ENCODE data around the gene NT5E. TPM values are rescaled to one million over a fixed set of nuclear protein-coding genes. Genes with fewer than 3 reads are reported as not detected.

The NT5E gene
- total and polyA plus RNA-seq, 5 donors from 2014 or later = 0.62 to 13.7 (median 11.0) TPM

DNA sequence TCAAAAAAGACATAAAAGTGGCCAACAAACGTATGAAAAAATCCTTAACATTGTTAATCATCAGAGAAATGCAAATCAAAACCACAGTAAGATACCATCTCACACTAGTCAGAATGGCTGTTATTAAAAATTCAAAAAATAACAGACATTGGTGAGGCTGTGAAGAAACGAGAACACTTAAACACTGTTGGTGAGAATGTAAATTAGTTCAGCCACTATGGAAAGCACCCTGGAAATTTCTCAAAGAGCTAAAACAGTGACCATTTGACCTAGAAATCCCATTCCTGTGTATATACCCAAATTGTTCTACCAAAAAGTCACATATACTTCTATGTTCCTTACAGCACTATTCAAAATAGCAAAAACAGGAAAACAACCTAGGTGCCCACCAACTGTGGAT, 24.9 kb upstream of the NT5E start:
- H3K4me1 ChIP-seq (ENCODE audit: control insufficient read depth, insufficient read depth, low read length, poor library complexity, severe bottlenecking) = no peaks in the 10 kb centered on the region
- H3K4me3 ChIP-seq (ENCODE audit: low read depth, low read length) = no peak overlapping the region
- peaks cover 3% of the 10 kb centered on the region for H3K27me3 ChIP-seq (ENCODE audit: control insufficient read depth, insufficient read depth, low read length)
- peaks cover 0 to 22% (median 6%) of the 10 kb centered on the region in 7 donors for H3K9me3 Mint-ChIP-seq
- no peaks in the 10 kb centered on the region for H3K36me3 Mint-ChIP-seq
- H3K27me3 Mint-ChIP-seq = peaks cover 17% of the 10 kb centered on the region
- no peak overlapping the region for H3K27ac ChIP-seq (ENCODE audit: insufficient read depth, low read length, poor library complexity, severe bottlenecking)
- H3K4me3 Mint-ChIP-seq = no peak overlapping the region
- H3K36me3 ChIP-seq (ENCODE audit: control insufficient read depth, insufficient read depth, low read length) = no peaks in the 10 kb centered on the region
- H3K9me3 ChIP-seq (ENCODE audit: control insufficient read depth in 2 of 2, low read length in 2 of 2) = peaks cover 0 to 3% of the 10 kb centered on the region in 2 experiments
- DNase-seq = no peak
- H3K4me1 Mint-ChIP-seq = no peaks in the 10 kb centered on the region
- no peak for ATAC-seq (ENCODE audit: low read depth in 2 of 2)
- H3K27ac Mint-ChIP-seq = no peak overlapping the region

DNA sequence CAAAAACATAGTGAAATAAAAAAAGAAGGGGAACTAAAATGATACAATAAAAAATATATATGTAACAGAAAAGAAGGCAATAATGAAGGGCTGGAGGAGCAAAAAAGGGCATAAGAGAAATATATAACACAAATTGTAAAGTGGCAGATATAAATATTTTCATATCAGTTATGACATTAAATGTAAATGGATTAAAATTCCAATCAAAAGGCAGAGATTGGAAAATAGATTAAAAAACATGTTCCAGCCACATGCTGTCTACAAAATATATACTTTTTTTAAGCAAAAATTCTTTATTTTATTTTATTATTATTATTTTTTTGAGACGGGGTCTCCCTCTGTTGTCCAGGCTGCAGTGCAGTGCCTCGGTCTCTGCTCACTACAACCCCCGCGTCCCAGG, 23.9 kb upstream of the NT5E start:
- Mint-ChIP-seq H3K4me3 (no peak overlapping the region), H3K9me3 (peaks cover 0 to 22% (median 5%) of the 10 kb centered on the region in 7 donors), H3K36me3 (no peaks in the 10 kb centered on the region), H3K27ac (no peak overlapping the region), H3K4me1 (no peaks in the 10 kb centered on the region), H3K27me3 (peaks cover 10% of the 10 kb centered on the region)
- Histone ChIP-seq H3K9me3 (ENCODE audit: control insufficient read depth in 2 of 2, low read length in 2 of 2) (peaks cover 0 to 3% of the 10 kb centered on the region in 2 experiments), H3K27ac (ENCODE audit: insufficient read depth, low read length, poor library complexity, severe bottlenecking) (no peak overlapping the region), H3K27me3 (ENCODE audit: control insufficient read depth, insufficient read depth, low read length) (peaks cover 3% of the 10 kb centered on the region), H3K4me3 (ENCODE audit: low read depth, low read length) (no peak overlapping the region), H3K36me3 (ENCODE audit: control insufficient read depth, insufficient read depth, low read length) (no peaks in the 10 kb centered on the region), H3K4me1 (ENCODE audit: control insufficient read depth, insufficient read depth, low read length, poor library complexity, severe bottlenecking) (no peaks in the 10 kb centered on the region)
- ATAC-seq (ENCODE audit: low read depth in 2 of 2) (no peak), DNase-seq (no peak)

DNA sequence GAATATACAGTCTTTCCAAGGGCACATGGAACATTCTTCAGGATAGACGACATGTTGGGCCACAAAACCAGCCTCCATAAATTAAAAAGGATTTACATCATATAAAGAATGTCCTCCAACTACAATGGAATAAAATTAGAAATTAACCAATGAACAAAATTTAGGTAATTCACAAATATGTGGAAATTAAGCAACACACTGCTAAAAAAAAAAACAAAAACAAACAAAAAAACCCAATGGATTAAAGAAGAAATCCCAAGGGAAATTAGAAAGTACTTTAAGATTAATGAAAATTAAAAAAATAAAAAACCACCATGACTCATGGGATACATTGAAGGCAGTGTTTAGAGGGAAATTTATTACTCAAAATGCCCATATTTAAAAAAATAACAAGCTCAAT, 21.4 kb upstream of the NT5E start:
- Mint-ChIP-seq H3K4me3 (no peak overlapping the region), H3K27ac (no peak overlapping the region), H3K27me3 (peaks cover 10% of the 10 kb centered on the region), H3K9me3 (peaks cover 0 to 22% (median 5%) of the 10 kb centered on the region in 7 donors), H3K4me1 (no peaks in the 10 kb centered on the region), H3K36me3 (no peaks in the 10 kb centered on the region)
- Histone ChIP-seq H3K36me3 (ENCODE audit: control insufficient read depth, insufficient read depth, low read length) (no peaks in the 10 kb centered on the region), H3K4me1 (ENCODE audit: control insufficient read depth, insufficient read depth, low read length, poor library complexity, severe bottlenecking) (no peaks in the 10 kb centered on the region), H3K27me3 (ENCODE audit: control insufficient read depth, insufficient read depth, low read length) (no peaks in the 10 kb centered on the region), H3K4me3 (ENCODE audit: low read depth, low read length) (no peak overlapping the region), H3K9me3 (ENCODE audit: control insufficient read depth in 2 of 2, low read length in 2 of 2) (peaks cover 0 to 3% of the 10 kb centered on the region in 2 experiments), H3K27ac (ENCODE audit: insufficient read depth, low read length, poor library complexity, severe bottlenecking) (no peak overlapping the region)
- DNase-seq (no peak), ATAC-seq (ENCODE audit: low read depth in 2 of 2) (no peak)

DNA sequence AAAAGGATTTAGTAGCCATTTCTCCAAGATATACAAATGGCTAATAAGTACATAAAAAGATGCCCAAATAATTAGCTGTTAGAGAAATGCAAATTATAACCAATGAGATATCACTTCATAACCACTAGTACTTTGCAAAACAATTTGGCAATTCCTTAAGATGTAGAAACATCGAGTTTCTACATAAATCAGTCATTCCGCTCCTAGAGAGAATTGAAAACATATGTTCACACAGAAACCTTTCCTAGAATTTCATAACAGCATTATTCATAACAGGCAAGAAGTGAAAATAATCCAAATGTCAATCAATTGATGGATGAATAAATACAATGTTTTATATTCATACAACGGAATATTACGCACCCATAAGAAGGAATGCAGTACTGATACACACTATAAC, 20.5 kb upstream of the NT5E start:
- Mint-ChIP-seq H3K9me3 (peaks cover 0 to 22% (median 5%) of the 10 kb centered on the region in 7 donors), H3K36me3 (no peaks in the 10 kb centered on the region), H3K4me3 (no peak overlapping the region), H3K27ac (no peak overlapping the region), H3K4me1 (no peaks in the 10 kb centered on the region), H3K27me3 (peaks cover 10% of the 10 kb centered on the region)
- H3K4me1 ChIP-seq (ENCODE audit: control insufficient read depth, insufficient read depth, low read length, poor library complexity, severe bottlenecking) = no peaks in the 10 kb centered on the region
- no peak overlapping the region for H3K27ac ChIP-seq (ENCODE audit: insufficient read depth, low read length, poor library complexity, severe bottlenecking)
- H3K4me3 ChIP-seq (ENCODE audit: low read depth, low read length) = no peak overlapping the region
- no peaks in the 10 kb centered on the region for H3K27me3 ChIP-seq (ENCODE audit: control insufficient read depth, insufficient read depth, low read length)
- DNase-seq = no peak
- H3K36me3 ChIP-seq (ENCODE audit: control insufficient read depth, insufficient read depth, low read length) = no peaks in the 10 kb centered on the region
- ATAC-seq (ENCODE audit: low read depth in 2 of 2) = no peak
- H3K9me3 ChIP-seq (ENCODE audit: control insufficient read depth in 2 of 2, low read length in 2 of 2) = peaks cover 0 to 3% of the 10 kb centered on the region in 2 experiments

DNA sequence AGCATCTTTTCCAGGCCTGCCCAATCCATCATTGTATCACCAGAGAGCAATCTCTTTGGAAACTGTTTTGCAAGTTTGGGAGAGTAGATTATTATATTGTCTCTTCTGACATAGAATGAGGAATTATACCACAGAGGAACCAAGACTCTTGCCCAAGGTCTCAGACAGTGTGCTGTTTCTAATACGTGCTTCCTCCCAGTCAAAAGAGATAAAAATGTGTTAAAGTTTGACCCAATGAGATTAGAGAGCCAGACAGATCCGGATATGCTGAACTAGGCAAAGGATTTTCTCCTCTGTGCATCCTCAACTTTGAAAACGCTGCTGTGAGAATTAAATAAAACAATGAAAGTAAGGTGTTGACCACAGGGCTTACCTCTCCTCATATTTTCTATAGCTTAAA, 18.6 kb upstream of the NT5E start:
- H3K9me3 Mint-ChIP-seq = peaks cover 0 to 11% (median 3%) of the 10 kb centered on the region in 7 donors
- DNase-seq (no peak), ATAC-seq (ENCODE audit: low read depth in 2 of 2) (no peak)
- H3K27ac Mint-ChIP-seq = no peak overlapping the region
- no peak overlapping the region for H3K4me3 Mint-ChIP-seq
- H3K4me1 Mint-ChIP-seq = no peaks in the 10 kb centered on the region
- Histone ChIP-seq H3K36me3 (ENCODE audit: control insufficient read depth, insufficient read depth, low read length) (no peaks in the 10 kb centered on the region), H3K9me3 (ENCODE audit: control insufficient read depth in 2 of 2, low read length in 2 of 2) (peaks cover 0 to 3% of the 10 kb centered on the region in 2 experiments), H3K4me3 (ENCODE audit: low read depth, low read length) (no peak overlapping the region), H3K4me1 (ENCODE audit: control insufficient read depth, insufficient read depth, low read length, poor library complexity, severe bottlenecking) (no peaks in the 10 kb centered on the region), H3K27ac (ENCODE audit: insufficient read depth, low read length, poor library complexity, severe bottlenecking) (no peak overlapping the region), H3K27me3 (ENCODE audit: control insufficient read depth, insufficient read depth, low read length) (no peaks in the 10 kb centered on the region)
- no peaks in the 10 kb centered on the region for H3K36me3 Mint-ChIP-seq
- peaks cover 5% of the 10 kb centered on the region for H3K27me3 Mint-ChIP-seq

DNA sequence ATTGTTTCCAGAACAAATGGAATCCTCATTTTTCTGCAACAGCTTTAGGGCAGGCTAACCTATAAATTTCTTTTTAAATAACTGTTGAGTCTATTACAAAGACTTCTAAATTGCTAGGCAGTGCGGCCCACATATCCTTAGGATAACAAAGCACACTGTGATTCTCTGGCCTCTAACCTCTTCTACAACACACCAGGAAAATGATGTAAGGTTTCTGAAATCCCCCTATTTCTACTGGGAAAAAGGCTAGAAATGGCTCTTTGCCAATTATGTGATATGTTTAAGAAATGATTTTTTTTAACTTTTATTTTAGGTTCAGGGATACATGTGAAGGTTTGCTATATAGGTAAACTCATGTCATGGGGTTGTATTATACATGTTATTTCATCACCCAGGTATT, 17.3 kb upstream of the NT5E start:
- no peaks in the 10 kb centered on the region for H3K4me1 ChIP-seq (ENCODE audit: control insufficient read depth, insufficient read depth, low read length, poor library complexity, severe bottlenecking)
- H3K27ac Mint-ChIP-seq = no peak overlapping the region
- no peaks in the 10 kb centered on the region for H3K36me3 Mint-ChIP-seq
- no peaks in the 10 kb centered on the region for H3K9me3 ChIP-seq (ENCODE audit: control insufficient read depth in 2 of 2, low read length in 2 of 2)
- H3K4me3 Mint-ChIP-seq = no peak overlapping the region
- H3K27me3 ChIP-seq (ENCODE audit: control insufficient read depth, insufficient read depth, low read length) = no peaks in the 10 kb centered on the region
- no peaks in the 10 kb centered on the region for H3K36me3 ChIP-seq (ENCODE audit: control insufficient read depth, insufficient read depth, low read length)
- DNase-seq = no peak
- H3K9me3 Mint-ChIP-seq = peaks cover 0 to 5% (median 1%) of the 10 kb centered on the region in 7 donors
- peaks cover 4% of the 10 kb centered on the region for H3K27me3 Mint-ChIP-seq
- H3K4me3 ChIP-seq (ENCODE audit: low read depth, low read length) = no peak overlapping the region
- H3K4me1 Mint-ChIP-seq = no peaks in the 10 kb centered on the region
- H3K27ac ChIP-seq (ENCODE audit: insufficient read depth, low read length, poor library complexity, severe bottlenecking) = no peak overlapping the region
- no peak for ATAC-seq (ENCODE audit: low read depth in 2 of 2)

DNA sequence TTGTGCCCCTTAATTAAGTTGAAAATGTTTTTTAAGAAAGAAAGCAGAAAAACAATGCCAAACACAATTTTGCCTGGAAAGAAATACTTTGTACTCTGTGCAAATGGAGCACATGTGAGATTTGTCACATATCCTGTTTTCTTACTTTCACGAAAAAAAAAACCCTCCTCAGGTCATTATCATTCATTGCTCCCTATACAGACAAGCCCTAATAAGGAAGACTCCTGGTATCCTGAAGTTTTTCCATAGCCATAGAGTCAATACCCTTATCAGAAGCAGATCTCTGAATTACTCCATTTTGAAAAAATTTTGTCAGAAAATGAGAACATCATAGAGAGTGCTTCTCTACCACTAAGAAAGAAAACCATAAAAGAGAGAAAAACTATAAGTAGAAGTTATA, 14.0 kb upstream of the NT5E start:
- DNase-seq (no peak), ATAC-seq (ENCODE audit: low read depth in 2 of 2) (no peak)
- Histone ChIP-seq H3K36me3 (ENCODE audit: control insufficient read depth, insufficient read depth, low read length) (no peaks in the 10 kb centered on the region), H3K27ac (ENCODE audit: insufficient read depth, low read length, poor library complexity, severe bottlenecking) (no peak overlapping the region), H3K9me3 (ENCODE audit: control insufficient read depth in 2 of 2, low read length in 2 of 2) (no peaks in the 10 kb centered on the region), H3K4me1 (ENCODE audit: control insufficient read depth, insufficient read depth, low read length, poor library complexity, severe bottlenecking) (no peaks in the 10 kb centered on the region), H3K4me3 (ENCODE audit: low read depth, low read length) (no peak overlapping the region), H3K27me3 (ENCODE audit: control insufficient read depth, insufficient read depth, low read length) (no peaks in the 10 kb centered on the region)
- H3K27me3 Mint-ChIP-seq = peaks cover 5% of the 10 kb centered on the region
- H3K4me3 Mint-ChIP-seq = no peak overlapping the region
- no peaks in the 10 kb centered on the region for H3K36me3 Mint-ChIP-seq
- no peaks in the 10 kb centered on the region for H3K4me1 Mint-ChIP-seq
- H3K9me3 Mint-ChIP-seq = peaks cover 0 to 13% (median 2%) of the 10 kb centered on the region in 7 donors
- H3K27ac Mint-ChIP-seq = no peak overlapping the region

DNA sequence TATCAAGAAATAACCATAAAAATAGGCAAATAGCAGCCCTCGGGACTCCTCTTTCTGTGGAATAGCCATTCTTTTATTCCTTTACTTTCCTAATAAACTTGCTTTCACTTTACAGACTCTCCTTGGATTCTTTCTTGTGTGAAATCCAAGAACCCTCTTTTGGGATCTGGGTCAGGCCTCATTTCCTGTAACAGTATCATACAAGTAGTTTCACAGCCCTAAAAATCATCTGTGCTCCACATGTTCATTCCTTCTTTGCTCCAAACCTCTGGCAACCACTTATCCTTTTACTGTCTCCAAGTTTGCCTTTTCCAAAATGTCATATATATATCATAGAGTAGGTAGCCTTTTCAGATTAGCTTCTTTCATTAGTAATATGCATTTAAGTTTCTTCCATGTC, 13.5 kb upstream of the NT5E start:
- Mint-ChIP-seq H3K27me3 (peaks cover 5% of the 10 kb centered on the region), H3K4me1 (no peaks in the 10 kb centered on the region), H3K9me3 (peaks cover 0 to 13% (median 3%) of the 10 kb centered on the region in 7 donors), H3K27ac (no peak overlapping the region), H3K36me3 (no peaks in the 10 kb centered on the region), H3K4me3 (no peak overlapping the region)
- no peak for ATAC-seq (ENCODE audit: low read depth in 2 of 2)
- no peaks in the 10 kb centered on the region for H3K9me3 ChIP-seq (ENCODE audit: control insufficient read depth in 2 of 2, low read length in 2 of 2)
- no peaks in the 10 kb centered on the region for H3K27me3 ChIP-seq (ENCODE audit: control insufficient read depth, insufficient read depth, low read length)
- no peak for DNase-seq
- H3K4me1 ChIP-seq (ENCODE audit: control insufficient read depth, insufficient read depth, low read length, poor library complexity, severe bottlenecking) = no peaks in the 10 kb centered on the region
- no peak overlapping the region for H3K27ac ChIP-seq (ENCODE audit: insufficient read depth, low read length, poor library complexity, severe bottlenecking)
- H3K4me3 ChIP-seq (ENCODE audit: low read depth, low read length) = no peak overlapping the region
- H3K36me3 ChIP-seq (ENCODE audit: control insufficient read depth, insufficient read depth, low read length) = no peaks in the 10 kb centered on the region

Measured in CD4-positive, CD25-positive, alpha-beta regulatory T cell (primary cell).